ENCODE data around the gene PHACTR1.

Gene PHACTR1

DNA sequence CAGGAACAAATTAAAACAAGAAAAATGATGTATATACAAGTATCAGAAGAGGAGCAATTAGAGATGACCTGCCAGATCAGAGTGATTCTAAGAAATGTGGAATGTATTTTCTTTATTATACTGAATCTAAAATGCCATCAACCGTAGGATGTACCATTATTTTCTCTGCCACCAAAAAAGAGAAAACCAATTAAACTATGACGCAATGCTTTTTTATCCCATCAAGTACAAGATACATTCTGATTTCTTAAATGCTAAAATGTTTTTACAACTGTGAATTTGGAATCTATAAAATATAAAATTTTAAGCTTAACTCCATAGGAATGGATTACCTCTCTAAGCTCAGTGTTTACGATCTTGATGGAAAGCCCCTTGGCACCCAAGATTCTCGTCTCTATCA lies 85.9 kb downstream of the PHACTR1 start:
- no peak for DNase-seq
- TF ChIP-seq GATA1 (IDR thresholded peaks at IDR 0.05; ENCODE audit: low read depth, low read length) (no peak), POLR2A (IDR thresholded peaks at IDR 0.05; ENCODE audit: low read length) (no peak)

DNA sequence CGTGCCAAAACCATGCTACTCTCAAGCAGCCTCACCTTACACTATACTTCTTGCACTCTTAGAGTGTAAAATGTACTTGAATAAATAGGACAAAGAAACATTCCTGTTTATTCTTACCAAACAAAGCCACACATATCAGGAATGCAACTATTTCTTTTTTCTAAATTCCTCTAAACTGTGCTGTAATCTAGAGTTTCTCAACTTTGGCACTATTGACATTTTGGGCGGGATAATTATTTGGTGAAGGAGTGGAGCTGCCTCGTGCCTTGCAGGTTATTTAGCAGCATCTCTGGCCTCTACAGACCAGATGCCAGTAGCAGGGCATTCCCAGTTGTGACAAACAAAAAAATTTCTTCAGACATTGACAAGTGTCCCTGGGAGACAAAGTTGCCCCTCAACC lies 86.9 kb downstream of the PHACTR1 start:
- DNase-seq: no peak
- TF ChIP-seq GATA1 (IDR thresholded peaks at IDR 0.05; ENCODE audit: low read depth, low read length) (no peak), POLR2A (IDR thresholded peaks at IDR 0.05; ENCODE audit: low read length) (no peak)

DNA sequence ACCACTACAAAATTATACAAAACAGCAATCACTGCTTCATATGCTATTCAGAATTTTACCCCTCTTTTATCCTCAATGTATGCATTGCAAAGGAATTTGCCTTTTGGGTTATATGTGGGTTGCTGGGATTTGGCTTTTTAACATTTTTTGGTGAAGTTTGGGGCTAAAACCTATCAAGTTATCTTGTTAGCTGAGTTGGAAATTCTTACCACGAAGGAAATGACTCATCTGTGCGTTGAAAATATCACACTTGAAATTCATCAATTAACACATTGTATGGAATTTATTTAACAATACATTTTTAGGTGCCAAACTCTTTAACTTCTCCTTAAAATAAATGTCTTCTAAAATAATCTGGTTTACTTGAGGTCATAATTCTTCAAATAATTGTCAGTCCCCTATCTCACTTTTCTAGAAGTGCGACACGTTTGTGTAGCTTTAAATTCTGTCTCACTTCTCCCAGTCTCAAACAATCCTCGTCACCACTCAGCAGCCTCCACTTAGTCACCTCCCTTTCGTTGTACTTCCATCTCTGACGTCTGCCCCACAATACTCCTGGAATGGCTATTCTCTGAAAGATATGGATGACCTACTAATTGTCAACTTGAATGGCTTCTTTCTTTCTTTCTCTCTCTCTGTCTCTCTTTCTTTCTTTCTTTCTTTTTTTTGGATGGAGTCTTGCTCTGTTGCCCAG lies 88.5 kb downstream of the PHACTR1 start:
- no peak for DNase-seq
- TF ChIP-seq POLR2A (IDR thresholded peaks at IDR 0.05; ENCODE audit: low read length): no peak
- no peak for TF ChIP-seq GATA1 (IDR thresholded peaks at IDR 0.05; ENCODE audit: low read depth, low read length)

DNA sequence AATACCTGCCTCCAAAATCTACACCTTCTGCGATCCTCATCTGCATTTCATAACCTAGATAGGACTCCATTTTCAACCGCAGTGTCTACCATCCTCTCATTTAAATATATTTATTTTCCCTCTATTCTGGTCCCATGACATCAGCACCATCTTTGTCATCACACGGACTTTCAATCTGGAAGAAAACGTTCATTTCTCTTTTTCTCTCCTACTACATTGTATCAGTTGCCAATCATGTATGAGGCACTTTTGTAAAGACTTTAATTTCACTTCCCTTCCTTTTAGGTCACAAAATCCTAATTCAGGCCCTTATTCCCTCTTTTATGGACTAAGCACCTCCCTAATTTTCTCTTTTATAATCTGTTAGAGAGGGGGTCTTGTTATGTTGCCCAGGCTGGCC lies 89.6 kb downstream of the PHACTR1 start:
- TF ChIP-seq GATA1 (IDR thresholded peaks at IDR 0.05; ENCODE audit: low read depth, low read length) (no peak), POLR2A (IDR thresholded peaks at IDR 0.05; ENCODE audit: low read length) (no peak)
- DNase-seq: no peak

DNA sequence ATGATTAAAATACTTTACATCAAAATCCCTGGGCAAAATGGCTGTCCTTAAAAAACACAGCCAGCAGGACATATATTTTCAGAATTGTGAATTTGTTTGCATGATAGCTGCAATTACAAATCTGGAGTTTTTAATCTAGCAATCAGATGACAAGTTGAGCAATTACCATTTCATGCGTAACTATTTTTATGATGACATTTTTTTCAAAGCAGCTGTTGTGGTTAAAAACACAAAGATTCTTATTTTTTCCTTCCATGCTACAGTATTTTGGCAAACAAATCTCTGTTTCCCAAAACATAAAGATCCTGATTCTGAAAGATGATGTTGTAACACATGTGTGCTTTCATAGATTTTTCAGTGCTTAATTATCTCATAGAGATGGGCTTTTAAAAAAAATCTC lies 90.2 kb downstream of the PHACTR1 start:
- DNase-seq: no peak
- TF ChIP-seq GATA1 (IDR thresholded peaks at IDR 0.05; ENCODE audit: low read depth, low read length) (no peak), POLR2A (IDR thresholded peaks at IDR 0.05; ENCODE audit: low read length) (no peak)

DNA sequence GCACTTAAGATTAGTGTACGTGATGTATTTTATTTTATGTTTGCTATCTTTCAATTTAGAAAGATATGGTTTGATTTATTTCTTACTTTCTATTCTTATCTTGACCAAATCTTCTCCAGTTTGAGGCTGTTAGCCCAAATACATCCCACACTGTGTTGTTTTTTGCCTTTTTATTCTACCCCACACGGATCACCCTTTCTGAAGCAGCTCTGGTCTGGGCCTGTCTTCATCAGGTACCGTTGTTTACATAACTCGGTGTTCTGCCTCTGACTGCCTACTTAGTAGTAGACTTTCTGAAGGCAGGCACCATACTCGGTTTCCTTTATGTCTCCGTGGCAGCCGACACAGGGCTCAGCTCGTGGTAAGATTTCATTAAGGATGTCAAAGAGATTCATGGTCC lies 95.0 kb downstream of the PHACTR1 start:
- no peak for TF ChIP-seq GATA1 (IDR thresholded peaks at IDR 0.05; ENCODE audit: low read depth, low read length)
- TF ChIP-seq POLR2A (IDR thresholded peaks at IDR 0.05; ENCODE audit: low read length): no peak
- DNase-seq: no peak

DNA sequence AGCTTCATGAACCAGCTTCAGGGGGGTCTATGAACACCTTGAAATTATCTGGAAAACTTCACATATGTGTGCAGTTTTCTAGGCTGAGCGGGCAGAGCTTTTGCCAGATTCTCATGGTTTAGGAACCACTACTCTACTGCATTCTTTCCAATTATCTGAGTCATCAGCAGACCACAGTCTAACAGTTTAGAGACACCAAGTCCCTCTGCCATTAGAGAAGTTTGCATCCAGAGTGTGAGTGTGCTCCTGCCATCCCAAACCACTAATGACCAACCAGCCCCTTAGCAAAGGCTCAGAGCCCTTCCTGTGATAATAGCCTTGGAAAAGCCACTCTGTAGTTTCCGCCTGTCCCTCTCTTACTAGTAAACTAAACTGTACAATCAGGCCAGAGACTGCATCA lies 96.8 kb downstream of the PHACTR1 start:
- TF ChIP-seq GATA1 (IDR thresholded peaks at IDR 0.05; ENCODE audit: low read depth, low read length): no peak
- TF ChIP-seq POLR2A (IDR thresholded peaks at IDR 0.05; ENCODE audit: low read length): no peak
- no peak for DNase-seq

DNA sequence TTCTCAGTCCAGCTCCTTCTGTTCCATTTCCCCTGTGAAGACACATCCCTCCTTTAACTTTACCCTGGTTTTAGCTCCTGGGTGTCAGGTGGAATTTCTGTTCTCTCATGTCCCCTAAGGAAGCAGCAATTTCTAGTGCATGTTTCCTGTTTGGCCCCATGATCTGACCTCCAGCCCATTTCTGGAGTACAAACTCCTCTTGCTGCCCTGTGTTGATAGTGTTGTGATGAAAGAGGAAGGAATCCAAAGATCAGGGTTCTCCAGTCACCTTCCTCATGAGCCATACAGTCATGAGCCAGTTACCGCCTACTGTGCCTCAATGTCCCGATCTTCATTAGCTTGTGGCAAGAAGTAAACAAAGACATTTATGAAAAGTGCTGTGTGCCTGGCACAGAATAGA lies 97.4 kb downstream of the PHACTR1 start:
- DNase-seq: no peak
- TF ChIP-seq POLR2A (IDR thresholded peaks at IDR 0.05; ENCODE audit: low read length) (no peak), GATA1 (IDR thresholded peaks at IDR 0.05; ENCODE audit: low read depth, low read length) (no peak)

DNA sequence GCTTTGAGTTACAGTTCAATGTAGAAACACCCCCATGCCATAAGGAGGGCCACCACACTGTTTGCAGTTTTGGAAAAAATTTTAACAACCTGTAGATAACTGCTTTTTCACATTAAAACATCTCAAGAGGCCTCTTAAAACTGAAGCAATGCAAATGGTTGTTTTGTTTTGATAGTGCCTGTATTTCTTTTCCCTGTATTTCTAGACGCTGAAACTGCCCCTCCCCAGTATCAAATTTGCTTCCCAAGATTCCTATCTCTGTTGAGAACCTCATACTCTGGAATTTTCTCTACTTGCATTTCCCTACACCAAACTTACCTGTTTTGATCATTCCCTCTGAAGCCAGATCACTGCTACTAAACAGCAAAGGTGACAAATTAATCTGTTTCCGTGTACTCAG lies 98.5 kb downstream of the PHACTR1 start:
- no peak for TF ChIP-seq POLR2A (IDR thresholded peaks at IDR 0.05; ENCODE audit: low read length)
- no peak for TF ChIP-seq GATA1 (IDR thresholded peaks at IDR 0.05; ENCODE audit: low read depth, low read length)
- DNase-seq: no peak

DNA sequence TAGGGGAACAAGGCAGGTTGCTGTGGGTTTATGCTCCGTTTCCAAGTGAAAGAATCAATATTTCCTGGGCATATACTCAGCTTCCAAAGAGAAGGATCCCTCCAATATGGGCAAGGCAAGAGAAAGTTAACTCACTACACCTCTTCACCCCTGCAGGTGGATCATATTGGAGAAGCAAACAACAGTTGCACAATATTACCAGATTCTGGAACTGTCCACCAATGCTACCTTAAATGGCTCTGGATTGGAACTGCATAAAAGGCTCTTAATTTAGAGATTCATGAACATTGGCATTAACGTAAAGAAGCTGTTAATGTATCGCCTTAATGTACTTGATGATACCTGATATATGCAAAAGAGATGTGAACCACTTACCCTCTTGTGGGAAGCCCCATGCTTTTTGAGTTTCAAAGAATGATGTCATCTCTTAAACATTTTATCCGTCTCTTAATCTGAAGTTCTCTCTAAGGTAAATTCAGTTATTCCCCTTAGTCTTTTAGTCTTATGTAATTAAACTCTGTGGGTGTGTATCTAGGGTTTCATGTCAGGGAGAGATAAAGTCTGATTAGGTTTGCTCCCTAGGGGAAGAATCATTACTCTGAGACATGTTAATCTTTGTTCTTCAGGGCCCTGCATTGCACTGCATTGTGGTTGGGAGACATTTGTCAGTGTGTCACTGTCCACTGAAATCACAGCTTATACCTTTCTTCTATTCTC lies 99.5 kb downstream of the PHACTR1 start:
- no peak for DNase-seq
- no peak for TF ChIP-seq POLR2A (IDR thresholded peaks at IDR 0.05; ENCODE audit: low read length)
- no peak for TF ChIP-seq GATA1 (IDR thresholded peaks at IDR 0.05; ENCODE audit: low read depth, low read length)

DNA sequence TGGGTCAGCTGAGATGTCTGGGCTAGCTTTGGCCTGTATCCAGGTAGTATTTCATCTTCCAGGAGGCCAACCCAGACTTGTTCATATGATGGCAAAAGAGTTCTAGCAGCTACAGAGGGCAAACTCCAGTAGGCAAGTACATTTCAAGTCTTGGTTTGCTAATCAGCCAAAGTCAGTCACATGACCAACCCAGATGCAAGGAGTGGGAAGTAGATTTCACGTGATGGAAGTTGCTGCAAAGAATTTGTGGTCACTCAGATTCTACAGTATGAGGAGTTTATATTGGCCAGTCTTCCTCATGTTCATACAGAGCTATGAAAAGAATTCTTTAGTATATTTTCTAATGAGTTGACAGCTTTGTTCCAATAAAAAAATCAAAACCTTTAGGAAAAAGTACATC lies 101.8 kb downstream of the PHACTR1 start:
- DNase-seq: no peak
- TF ChIP-seq GATA1 (IDR thresholded peaks at IDR 0.05; ENCODE audit: low read depth, low read length): no peak
- TF ChIP-seq POLR2A (IDR thresholded peaks at IDR 0.05; ENCODE audit: low read length): no peak

DNA sequence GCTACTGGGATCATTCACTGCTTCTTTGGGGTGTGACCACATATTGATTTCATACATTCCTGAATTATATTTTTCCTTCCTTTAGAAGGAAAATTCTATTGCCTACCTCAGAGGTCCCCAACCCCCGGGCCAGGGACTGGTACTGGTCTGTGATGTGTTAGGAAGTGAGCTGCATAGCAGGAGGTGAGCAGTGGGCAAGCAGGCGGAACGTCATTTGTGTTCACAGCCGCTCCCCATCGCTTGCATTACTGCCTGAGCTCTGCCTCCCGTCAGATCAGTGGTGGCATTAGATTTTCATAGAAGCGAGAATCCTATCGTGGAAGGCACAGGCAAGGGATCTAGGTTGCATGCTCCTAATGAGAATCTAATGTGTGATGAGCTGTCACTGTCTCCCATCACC lies 107.3 kb downstream of the PHACTR1 start:
- no peak for DNase-seq
- TF ChIP-seq GATA1 (IDR thresholded peaks at IDR 0.05; ENCODE audit: low read depth, low read length) (no peak), POLR2A (IDR thresholded peaks at IDR 0.05; ENCODE audit: low read length) (no peak)

DNA sequence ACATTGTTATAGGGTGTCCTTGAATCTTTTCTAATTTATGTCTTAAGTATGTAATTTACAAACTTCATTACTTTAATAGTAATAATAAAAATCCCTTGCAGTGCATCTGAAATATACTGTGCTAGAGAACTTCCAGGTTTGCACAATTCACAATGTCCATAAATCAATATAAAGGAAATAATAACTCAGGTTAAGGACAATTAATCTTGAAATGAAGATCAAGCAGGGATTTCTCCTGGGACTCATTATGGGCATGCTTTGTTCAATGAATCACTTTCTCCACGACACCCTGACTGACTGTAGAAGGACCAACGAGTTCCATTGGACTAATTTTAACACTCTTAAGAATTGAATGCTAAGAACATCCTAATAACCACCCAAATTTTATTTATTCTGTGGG lies 110.0 kb downstream of the PHACTR1 start:
- no peak for TF ChIP-seq GATA1 (IDR thresholded peaks at IDR 0.05; ENCODE audit: low read depth, low read length)
- TF ChIP-seq POLR2A (IDR thresholded peaks at IDR 0.05; ENCODE audit: low read length): no peak
- no peak for DNase-seq

DNA sequence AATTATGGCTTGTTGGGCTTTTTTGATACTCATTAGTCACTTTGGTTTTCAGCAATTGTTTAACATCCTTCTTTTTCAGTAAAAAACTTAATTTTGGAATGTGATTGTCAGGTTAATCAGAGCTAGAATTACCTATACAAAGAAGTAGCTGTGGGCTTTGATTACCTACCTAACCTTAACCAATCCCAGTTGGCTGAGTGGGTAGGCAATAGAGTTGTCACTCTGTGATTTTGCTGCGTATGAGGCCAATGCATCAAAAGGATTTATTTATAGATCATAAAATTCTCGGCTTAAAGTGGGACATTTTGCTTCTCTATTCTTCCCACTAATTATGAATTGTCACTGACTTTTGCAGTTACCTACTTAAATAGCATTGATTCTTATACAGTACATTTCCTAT lies 111.4 kb downstream of the PHACTR1 start:
- no peak for DNase-seq
- TF ChIP-seq GATA1 (IDR thresholded peaks at IDR 0.05; ENCODE audit: low read depth, low read length) (no peak), POLR2A (IDR thresholded peaks at IDR 0.05; ENCODE audit: low read length) (no peak)

DNA sequence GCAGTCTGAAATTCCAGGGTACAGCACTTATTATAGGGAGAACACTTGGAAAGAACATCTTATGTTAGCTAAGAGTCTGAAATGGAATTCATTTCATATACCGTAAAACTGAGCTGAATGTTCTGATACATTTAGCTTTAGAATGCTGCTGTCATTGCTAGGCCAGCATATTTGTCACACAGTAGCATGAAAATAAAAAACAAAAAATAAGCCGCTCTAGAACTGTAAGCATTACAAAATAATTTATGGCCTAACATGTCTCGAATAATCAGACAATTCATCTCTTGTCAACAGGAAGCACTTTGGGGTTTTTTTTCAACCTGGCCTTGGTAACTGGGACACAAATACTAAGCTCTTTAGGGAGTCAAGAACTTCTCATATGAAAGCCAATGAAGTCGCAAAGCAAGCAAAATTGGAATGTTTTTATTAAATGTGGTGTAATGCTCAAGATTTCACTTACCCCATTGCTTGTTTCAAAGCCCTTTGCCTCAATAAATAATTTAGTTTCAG lies 115.7 kb downstream of the PHACTR1 start:
- DNase-seq: no peak
- no peak for TF ChIP-seq POLR2A (IDR thresholded peaks at IDR 0.05; ENCODE audit: low read length)
- TF ChIP-seq GATA1 (IDR thresholded peaks at IDR 0.05; ENCODE audit: low read depth, low read length): no peak
